Measurements from ENCODE around the gene TXNRD1.
"Not testable (repeated sequence)": the region's sequence is repeated elsewhere in the genome, so short reads cannot be mapped to it uniquely, and the experiment has no call there.

Gene TXNRD1

DNA sequence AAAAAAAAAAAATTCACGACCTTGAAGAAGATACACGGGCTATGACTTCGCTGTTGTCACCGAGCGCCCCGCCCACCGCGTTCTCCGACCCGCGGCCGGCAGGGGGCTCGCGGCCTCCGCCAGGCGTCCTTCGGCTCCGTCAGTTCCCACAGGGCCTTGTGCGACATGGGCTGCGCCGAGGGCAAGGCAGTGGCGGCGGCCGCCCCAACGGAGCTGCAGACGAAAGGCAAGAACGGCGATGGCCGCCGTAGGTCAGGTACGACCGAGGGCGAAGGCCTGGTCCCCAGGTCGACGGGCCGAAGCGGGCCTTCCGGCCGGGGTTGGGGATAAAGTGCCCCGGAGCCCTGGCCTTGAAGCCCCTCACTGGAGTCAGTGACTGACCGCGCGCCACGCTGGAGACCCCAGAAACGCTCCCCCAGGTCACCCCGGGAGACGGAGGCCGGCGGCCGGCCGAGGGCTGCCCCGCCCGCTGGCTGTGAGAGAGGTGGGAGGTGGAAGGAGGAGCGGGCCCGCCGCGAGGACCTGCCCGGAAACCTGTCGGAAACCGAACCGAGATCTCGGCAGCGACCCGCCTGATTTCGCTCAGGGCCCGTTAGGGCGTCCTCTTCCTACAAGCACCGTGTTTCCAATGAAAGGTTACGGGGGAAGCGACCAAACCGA is at the start of gene TXNRD1:
TSS of gene TXNRD1 (plus strand) at position 142 of the 660 bp plus-strand sequence. CDS start at position 166, 24 bp downstream.
- DNase-seq, result peak; percentile 84 to 87

- no peak for DNase-seq
Observed at GRCh38 chr12:104165801-104166200, 49.8 kb upstream of the TXNRD1 start.

- DNase-seq, result no peak
Observed at GRCh38 chr12:104166465-104166864, 49.1 kb upstream of the TXNRD1 start.

- no peak for DNase-seq
Observed at GRCh38 chr12:104167519-104168458, 47.8 kb upstream of the TXNRD1 start.

- no peak for DNase-seq
Observed at GRCh38 chr12:104168596-104168995, 47.0 kb upstream of the TXNRD1 start.

DNA sequence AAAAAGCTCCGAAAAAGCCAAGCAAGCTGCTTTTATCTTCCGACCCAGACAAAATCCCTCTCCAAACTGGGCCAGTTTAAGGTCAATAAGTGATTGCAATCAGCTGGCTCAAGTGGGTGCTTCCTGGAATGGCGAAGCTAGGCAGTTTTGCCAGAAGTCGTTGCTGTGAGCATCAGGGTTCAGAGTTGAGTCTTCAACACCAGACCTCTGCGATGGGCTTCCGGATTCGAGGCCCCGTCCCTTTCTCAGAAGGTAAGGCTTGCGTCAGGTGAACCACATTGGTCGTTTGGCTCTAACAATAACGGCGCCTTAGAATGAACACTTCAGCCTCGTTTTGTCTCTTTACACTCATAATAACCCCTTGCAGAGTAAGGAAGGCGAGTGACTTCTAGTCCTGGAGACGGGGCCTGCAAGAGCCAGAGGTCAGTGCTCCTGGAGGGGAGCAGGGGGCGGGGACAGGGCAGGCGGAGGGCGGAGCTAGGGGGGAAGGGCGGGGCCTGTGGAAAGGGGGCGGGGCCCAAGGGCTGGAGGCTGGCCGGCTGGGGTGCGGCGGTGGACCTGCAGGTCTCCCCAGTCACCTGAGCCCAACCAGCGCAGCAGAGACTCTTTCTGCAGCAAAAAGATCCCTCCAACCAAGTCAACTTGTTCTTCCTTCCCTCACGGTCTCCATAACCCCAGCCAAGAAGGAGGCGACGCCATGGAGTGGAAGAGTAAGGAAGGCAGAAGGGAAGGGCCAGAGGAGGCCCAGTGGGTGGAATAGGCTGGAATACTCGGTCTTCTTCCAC is 43.6 kb upstream of the TXNRD1 start:
- DNase-seq, result no peak

DNA sequence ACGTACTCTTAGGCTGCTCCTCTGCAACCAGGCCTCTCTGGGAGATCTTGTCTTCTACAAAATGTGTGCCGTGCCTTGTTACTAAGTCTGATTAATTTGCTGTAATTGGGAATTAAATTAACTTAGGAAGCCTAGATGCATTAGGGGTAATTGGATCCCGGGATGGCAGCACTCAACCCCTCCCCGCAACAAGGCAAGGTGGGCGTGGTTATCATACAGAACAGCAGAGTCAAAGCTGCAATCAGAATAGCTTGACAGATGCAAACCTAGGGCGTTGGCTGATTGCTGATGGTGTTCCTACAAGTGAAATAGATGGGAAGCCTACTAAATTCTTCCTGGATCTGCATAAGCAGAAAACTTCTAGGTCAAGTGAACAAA is 43.0 kb upstream of the TXNRD1 start:
- no peak for DNase-seq

GRCh38 chr12:104173804-104174203 is 41.8 kb upstream of the TXNRD1 start:
- DNase-seq, result not testable (repeated sequence)

DNA sequence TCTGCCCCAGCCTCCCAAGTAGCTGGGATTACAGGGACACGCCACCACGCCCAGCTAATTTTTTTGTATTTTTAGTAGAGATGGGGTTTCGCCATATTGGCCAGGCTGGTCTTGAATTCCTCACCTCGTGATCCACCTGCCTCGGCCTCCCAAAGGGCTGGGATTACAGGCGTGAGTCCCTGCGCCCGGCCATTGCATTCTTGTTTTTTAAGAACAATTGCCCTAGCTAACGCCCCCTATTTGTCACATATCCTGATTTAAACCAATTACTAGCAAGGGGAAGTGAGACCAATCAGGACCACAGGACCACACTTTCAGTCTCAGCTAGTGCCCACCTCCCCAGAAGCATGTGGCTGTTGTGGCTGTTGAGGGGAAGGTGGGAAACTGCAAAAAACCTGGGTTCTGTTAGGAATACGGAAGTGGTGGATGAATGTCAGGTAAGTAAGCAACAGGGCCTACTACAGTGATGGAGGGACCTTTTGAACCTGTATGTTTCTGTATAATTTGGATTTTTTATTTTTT is 39.8 kb upstream of the TXNRD1 start:
- no peak for DNase-seq

DNA sequence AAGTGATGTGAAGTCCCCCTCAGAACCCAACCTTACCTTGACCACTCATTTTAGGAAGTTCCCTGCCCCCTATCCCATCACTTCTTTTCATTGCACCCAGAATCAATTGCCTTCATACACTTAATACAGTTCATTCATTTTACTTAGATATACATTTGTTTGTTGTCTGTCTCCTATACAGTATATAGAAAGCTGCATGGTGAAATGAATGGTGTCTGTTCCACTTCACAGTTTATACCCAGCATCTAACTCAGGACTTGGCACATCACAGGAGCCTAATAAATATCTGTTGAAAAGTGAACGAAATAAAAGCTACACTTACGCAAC is 38.3 kb upstream of the TXNRD1 start:
- no peak for DNase-seq

DNA sequence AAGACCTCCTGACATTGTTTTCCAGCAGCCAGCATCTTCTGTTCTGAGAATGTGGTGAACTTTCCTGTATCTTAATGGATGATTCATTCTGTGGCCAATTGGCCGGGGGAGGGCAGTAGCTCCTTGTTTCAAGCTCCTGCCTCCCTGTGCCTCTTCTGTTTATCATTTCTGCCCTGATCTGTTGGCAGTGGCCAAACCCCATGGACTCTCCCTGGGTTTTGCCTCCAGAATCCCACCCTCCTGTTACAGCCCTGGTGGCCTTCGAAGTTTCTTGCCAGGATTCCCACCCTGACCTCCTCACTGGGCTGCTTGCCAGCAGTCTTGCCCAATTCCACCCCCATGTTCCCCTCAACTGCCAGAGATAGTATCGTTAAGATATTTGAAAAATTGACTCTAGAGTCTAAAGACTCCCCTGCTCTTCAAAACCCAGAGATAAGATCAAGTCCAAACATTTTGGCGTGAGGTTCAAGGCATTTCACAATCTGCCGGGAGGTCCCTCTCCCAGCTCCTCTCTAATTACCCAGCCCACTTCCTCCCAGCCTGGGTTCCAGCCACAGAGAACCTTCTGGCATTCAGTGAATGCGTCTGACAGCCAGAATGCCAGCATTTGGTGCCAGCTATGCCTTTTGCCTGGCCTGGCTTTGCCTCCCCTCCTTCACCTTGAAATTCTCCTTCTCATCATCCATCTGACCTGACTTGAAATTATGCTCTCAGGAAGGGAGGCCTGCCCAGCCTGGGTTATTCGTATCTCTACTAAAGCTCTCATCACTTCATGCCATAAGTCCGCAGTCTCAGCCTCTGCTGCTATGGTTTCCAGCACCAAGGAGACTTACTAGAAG is 37.7 kb upstream of the TXNRD1 start:
- DNase-seq, result peak in 1 of 2 donors; percentile 6

- no peak for DNase-seq
Observed at GRCh38 chr12:104180374-104180773, 35.2 kb upstream of the TXNRD1 start.

DNA sequence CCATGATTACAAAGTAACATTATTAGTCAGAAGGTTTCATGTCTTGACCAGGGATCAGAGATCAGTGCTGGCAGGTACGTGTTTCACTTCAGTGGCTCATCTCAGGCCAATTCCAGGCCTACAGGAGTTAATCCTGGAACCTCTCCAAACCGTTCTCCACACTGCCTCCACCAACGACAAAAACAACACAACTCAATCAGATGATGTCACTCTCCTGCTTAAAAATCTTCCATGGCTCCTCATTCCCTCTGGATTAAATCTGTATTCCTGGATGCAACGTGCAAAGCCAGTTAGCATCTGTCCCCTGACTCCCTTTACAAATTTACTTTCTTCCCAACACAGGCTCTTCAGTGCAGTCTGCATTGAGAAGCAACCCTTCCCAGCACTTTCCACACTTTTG is 34.3 kb upstream of the TXNRD1 start:
- DNase-seq, result no peak

DNA sequence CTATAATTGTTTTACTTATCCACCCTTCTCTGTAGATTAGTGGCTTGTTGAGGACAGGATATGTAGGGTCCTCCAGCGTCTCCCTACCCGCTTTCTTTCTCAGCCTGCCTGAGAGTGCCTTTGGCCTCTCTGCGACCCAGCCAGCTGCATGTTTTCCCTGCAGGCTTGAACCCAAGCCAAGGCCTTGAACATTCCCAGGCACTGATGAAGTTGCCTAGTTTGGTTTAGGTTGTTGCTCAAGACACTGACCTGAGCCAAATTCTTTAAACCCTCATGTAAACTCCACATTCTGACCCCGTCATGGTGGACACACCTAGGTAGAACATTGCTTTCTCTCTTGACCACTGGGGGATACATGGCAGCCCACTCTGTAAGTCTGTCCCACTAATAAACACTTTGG is 33.4 kb upstream of the TXNRD1 start:
- DNase-seq, result no peak

DNA sequence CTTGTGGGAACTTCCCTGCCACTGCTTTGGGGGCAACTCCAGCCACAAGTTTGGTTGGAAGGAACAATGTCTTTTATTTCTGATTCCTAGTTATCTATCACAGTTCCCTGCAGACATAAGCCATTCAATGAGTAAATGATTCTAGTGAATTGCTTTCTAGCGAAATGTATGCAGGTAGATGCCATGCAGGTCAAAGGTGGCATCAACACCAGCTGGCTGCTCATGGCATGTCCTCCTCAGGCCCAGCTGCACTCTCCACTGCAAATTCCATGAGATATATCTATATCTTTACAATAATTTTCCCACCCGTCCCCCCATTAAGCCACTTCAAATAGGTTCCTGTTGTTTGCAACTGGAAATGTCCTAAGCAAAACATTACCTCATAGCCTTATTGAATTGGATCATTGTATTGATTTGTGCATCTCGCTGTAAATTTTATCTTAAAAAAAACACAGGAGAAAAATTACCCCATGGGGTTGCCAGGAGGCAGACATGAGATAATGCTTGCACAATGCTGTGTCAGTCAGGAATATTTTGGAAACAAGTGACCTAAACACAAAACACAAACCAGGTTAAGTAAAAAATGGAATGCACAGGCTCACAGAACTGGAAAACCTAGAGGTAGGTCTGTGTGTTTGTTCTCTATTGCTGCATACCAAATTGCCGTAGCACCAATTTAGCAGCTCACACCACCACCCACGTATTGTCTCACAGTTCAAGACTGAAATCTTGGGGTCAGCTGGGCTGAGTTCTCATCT is 32.8 kb upstream of the TXNRD1 start:
- DNase-seq, result no peak

GRCh38 chr12:104183443-104183842 is 32.1 kb upstream of the TXNRD1 start:
- no peak for DNase-seq

DNA sequence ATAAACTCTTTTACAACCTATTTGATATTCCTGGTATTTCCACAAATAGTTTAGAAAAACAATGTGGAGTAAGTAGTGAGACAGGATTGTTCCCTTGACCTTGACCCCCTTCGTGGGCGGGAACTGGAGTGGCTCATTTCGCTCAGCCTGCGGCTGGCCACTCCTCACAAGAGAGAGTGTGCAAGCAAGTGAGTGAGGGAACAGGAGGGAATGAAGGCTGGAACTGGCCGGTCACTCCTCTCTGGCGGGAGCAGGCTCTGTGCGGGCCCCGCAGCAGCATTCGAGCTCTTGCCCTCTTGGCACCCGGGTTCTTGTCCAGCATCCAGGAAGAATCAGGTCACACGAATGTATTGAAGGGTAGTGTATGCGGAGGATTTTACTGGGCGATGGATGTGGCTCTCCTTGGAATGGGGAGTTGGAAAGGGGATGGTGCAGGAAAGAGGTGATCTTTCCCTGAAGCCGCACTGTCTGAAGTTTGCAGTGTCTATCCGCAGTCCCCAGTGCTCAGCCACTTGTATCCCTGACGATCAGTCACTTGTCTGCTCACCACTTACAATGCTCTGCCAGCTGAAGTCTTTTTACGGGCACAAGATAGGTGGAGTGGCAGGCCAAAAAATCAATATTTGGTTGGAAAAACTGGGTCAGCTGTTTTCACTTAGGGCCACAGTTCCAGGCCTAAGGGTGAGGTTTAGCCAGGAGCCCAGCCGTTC is 28.0 kb upstream of the TXNRD1 start:
- DNase-seq, result no peak

- no peak for DNase-seq
Observed at GRCh38 chr12:104188534-104188933, 27.0 kb upstream of the TXNRD1 start.

GRCh38 chr12:104189915-104190555 is 25.5 kb upstream of the TXNRD1 start:
- no peak for DNase-seq

DNA sequence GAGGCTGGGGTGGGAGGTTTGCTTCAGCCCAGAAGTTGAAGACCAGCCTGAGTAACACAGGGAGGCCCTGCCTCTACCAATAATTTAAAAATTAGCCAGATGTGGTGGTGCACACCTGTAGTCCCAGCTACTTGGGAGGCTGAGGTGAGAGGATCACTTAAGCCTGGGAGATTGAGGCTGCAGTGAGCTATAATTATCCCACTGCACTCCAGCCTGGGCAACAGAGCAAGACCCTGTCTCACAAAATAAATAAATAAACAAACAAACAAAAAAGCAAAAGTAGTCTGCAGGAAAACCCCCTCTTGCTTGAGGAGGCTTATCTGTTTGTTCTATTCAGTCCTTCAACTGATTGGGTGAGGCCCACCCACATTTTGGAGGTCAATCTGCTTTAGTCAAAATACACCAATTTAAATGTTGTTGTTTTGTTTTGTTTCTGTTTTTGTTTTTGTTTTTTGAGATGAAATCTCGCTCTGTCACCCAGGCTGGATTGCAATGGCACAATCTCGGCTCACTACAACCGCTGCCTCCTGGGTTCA is 24.9 kb upstream of the TXNRD1 start:
- DNase-seq, result no peak

Data from stimulated activated CD4-positive, alpha-beta T cell treated with anti-CD3 and anti-CD28 coated beads, Interleukin-2, amount 100 ng/mL, for 24 hours (primary cell).